ENCODE data around the gene ZNF678.

- TF ChIP-seq PATZ1 (CRISPR knock-in tag; IDR thresholded peaks at IDR 0.05; ENCODE audit: borderline replicate concordance) (no peak), ZNF8 (CRISPR knock-in tag; IDR thresholded peaks at IDR 0.05) (no peak), RARB (CRISPR knock-in tag; IDR thresholded peaks at IDR 0.05) (no peak), CREB5 (CRISPR knock-in tag; IDR thresholded peaks at IDR 0.05; ENCODE audit: low read depth) (no peak), GLIS3 (CRISPR knock-in tag; IDR thresholded peaks at IDR 0.05) (no peak), TOX (CRISPR knock-in tag; IDR thresholded peaks at IDR 0.05; ENCODE audit: borderline replicate concordance) (no peak), PPARA (CRISPR knock-in tag; IDR thresholded peaks at IDR 0.05; ENCODE audit: borderline replicate concordance) (no peak), BACH2 (CRISPR knock-in tag; IDR thresholded peaks at IDR 0.05; ENCODE audit: borderline replicate concordance) (no peak), ZFP30 (CRISPR knock-in tag; IDR thresholded peaks at IDR 0.05) (no peak), SNAI2 (CRISPR knock-in tag; IDR thresholded peaks at IDR 0.05) (no peak), ZC3H10 (CRISPR knock-in tag; IDR thresholded peaks at IDR 0.05) (no peak), ARNTL (CRISPR knock-in tag; IDR thresholded peaks at IDR 0.05; ENCODE audit: borderline replicate concordance, low read depth) (no peak)
- TF ChIP-seq, protein P1, sequence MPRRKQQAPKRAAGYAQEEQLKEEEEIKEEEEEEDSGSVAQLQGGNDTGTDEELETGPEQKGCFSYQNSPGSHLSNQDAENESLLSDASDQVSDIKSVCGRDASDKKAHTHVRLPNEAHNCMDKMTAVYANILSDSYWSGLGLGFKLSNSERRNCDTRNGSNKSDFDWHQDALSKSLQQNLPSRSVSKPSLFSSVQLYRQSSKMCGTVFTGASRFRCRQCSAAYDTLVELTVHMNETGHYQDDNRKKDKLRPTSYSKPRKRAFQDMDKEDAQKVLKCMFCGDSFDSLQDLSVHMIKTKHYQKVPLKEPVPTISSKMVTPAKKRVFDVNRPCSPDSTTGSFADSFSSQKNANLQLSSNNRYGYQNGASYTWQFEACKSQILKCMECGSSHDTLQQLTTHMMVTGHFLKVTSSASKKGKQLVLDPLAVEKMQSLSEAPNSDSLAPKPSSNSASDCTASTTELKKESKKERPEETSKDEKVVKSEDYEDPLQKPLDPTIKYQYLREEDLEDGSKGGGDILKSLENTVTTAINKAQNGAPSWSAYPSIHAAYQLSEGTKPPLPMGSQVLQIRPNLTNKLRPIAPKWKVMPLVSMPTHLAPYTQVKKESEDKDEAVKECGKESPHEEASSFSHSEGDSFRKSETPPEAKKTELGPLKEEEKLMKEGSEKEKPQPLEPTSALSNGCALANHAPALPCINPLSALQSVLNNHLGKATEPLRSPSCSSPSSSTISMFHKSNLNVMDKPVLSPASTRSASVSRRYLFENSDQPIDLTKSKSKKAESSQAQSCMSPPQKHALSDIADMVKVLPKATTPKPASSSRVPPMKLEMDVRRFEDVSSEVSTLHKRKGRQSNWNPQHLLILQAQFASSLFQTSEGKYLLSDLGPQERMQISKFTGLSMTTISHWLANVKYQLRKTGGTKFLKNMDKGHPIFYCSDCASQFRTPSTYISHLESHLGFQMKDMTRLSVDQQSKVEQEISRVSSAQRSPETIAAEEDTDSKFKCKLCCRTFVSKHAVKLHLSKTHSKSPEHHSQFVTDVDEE (CRISPR knock-in tag; IDR thresholded peaks at IDR 0.05), result no peak
Measured at GRCh38 chr1:227559926-227560325, 3.4 kb upstream of the ZNF678 start.
